Renal cortex interstitium (tissue), 11 donors: ENCODE results near the gene ROBO3. TPM values are rescaled to one million over a fixed set of nuclear protein-coding genes. Genes with fewer than 3 reads are reported as not detected.

Experiments used
- DNase-seq, 11 donors: peaks; one replicate each; pipeline ENCODE4 v3.0.0-alpha.2; 2013; ENCODE audit warnings: low read depth in 9 of 11, low spot score in 4 of 11; ENCODE audit errors: extremely low read depth in 1 of 11
- polyA plus RNA-seq, 3 donors: library from polyadenylated mRNA; unstranded; fragments of 120-200 nt; gene quantifications; one replicate each; pipeline ENCODE4 v1.2.1, GENCODE V29; 2013; ENCODE audit not compliant: insufficient read length in 3 of 3

The ROBO3 gene
- polyA plus RNA-seq, 3 donors: 18.6 to 34.6 (median 22.7) TPM

DNA sequence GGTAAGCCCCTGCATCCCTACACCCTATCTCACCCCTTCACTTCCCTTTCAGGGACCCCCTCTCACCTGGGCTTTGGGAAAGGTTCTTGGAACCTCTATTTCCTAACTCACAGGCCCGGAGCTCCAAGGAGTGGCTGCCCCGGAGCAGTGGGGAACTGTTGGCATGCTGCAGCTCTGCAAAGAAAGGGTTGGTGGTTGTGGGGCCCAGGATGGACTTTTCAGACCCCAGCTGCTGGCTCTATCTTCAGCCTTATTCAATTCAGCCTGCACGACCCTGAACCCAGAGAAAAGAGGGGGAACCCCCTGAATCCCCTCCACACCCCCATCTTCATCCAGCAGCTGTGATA is 22.4 kb downstream of the ROBO3 start:
- DNase-seq: no peak

DNA sequence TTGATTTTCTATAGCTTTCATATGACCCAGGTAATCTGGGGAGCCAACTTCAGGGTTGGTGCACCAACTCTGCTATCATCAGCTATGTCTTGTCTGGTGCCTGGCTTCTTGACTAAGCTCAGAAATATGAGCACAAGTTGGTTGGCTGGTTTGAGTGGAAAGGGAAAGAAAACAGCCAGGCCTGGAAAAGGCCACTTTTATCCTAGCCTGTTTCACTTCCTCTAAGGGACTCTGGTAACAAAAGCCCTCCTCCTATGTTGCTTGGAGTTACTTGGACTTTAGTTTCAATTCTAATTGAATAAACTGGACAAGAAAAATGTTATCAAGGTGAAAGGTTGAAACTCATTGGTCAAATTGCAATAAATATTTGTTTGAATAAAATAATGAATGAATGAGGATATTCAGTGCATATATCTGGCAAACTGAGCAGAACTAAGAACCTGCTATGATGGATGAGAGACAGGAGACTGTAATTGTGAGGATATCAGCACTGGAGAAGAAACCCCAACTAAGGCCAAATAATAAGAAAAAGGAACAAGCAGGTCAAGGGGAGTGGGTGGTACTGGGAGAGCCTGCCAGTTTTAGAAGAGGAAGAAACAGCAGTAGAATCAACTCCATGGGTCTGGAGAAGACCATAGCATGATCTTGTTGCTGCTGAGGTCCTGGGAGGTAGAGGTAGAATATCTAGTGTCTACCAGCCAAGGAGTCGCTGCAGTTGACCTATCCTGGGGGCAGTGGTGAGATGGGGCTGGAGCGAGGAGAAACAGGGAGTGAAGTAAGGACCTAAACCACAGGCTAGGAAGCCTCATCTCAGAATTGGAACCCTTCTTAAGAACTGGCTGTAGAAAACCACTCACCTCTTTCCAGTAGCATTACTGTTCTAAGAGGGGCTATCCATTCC is 24.2 kb downstream of the ROBO3 start:
- no peak for DNase-seq

DNA sequence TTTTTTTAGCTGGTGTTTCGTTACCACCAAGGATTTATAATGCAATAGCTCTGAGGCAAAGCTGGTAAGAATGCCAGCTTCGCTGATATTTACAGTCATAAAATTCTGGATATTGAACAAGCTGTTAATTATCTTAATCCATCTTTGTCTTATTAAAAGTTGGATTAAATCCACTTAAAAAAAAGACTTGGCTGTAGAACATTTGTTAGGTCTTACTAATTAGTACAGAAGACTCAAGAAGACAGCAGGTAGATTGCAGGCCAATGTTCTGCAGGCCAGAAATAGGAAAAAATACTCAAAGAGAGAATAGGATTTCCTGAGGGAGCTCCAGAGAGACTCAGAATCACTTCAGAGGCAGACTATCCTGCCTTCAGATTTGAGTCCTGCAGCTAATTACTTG is 24.9 kb downstream of the ROBO3 start:
- DNase-seq: no peak

GRCh38 chr11:124890683-124891372 is 25.6 kb downstream of the ROBO3 start:
- DNase-seq: no peak

- no peak for DNase-seq
These were observed 26.2 kb downstream of the ROBO3 start for GRCh38 chr11:124891373-124891861.

- DNase-seq: no peak
These were observed 26.9 kb downstream of the ROBO3 start for GRCh38 chr11:124892146-124892545.

GRCh38 chr11:124892750-124893454 is 27.7 kb downstream of the ROBO3 start:
- no peak for DNase-seq

DNA sequence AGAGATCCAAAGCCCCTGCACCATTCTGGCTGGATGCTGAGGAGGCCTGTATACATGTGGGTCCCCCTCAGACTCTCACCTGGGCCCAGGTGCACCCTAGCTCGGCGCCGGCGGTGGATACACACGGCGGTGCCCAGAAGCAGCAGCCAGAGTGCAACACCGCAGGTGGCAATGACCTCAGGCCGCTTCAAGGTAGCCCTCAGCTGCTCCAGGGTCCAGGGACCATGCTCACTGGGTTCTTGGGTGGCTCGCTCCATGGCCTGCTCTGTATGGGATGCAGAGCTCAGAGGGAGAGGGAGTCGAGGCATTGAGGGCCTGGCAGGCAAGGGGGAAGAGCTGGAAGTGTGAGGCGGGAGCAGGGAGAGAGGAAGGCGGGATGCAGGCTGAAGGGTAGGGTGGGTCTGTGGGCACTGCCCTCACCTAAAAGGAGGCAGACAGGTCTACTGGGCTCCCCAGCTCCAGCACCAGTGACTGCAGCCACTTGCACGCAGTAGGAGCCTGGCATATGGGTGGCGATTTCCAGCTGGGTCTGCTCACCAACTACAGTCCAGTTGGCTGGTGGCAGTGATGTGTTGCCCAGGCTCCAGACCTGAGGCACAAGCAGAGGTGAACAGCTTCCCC is 28.7 kb downstream of the ROBO3 start:
- no peak for DNase-seq

- DNase-seq: no peak
These were observed 29.6 kb downstream of the ROBO3 start for GRCh38 chr11:124894606-124895430.

DNA sequence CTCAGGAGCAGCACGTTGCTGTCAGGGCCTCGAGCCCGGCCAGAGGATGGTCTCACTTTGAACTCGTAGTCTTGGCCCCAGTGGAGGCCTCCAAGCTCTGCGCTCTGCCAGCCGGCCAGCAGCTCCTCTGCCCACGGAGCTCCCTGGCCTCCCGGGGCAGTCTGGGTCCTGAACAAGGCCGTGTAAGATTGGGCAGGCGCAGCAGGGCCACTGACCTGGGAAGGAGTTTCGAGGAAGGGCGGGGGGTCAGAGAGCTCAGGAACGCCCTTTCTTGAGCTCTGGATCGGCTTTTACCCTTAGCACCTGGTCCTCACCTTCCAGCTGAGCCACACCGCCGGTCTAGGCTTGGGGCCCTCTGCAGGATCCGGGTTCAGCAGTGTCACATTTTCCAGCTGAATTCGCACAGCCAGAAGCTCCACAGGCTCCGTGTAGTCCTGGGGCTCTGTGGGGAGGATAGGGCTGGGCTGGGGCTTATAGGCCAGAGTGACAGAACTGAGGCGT is 30.3 kb downstream of the ROBO3 start:
- no peak for DNase-seq

GRCh38 chr11:124896071-124896750 is 31.0 kb downstream of the ROBO3 start:
- DNase-seq: no peak

- no peak for DNase-seq
These were observed 31.7 kb downstream of the ROBO3 start for GRCh38 chr11:124896821-124897391.

DNA sequence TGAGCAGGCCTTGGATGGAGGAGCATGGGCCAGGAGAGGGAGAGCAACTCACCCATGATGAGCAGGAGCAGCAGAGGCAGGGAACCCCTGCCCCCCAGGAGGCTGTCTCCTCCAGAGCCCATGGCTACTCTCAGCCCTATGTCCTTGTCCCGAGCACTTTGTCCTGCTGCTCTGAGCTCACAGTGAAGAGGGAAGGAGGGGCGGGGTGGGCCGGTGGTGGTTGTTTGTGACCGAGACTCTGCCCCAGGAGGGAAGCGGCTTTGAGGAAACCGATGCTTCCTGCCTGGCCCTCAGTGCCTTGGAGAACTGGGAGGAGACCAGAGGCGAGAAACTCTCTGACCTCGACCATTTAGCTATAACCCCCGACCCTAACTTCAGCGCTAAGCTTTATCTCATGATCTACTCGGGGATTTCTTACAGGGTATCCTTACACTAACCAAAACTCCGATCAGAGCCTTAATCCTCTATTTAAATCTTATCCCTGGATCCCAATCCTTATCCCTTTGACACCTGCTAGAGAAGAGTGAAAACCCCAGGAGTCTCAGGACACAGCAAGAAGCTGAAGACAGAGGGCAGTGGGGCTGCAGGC is 32.5 kb downstream of the ROBO3 start, which contains the start of gene ROBO4:
Gene ROBO4, minus strand, starts transcription at position 192 of the 589 bp plus-strand sequence. Its CDS starts 70 bp downstream, at position 122.
- no peak for DNase-seq

DNA sequence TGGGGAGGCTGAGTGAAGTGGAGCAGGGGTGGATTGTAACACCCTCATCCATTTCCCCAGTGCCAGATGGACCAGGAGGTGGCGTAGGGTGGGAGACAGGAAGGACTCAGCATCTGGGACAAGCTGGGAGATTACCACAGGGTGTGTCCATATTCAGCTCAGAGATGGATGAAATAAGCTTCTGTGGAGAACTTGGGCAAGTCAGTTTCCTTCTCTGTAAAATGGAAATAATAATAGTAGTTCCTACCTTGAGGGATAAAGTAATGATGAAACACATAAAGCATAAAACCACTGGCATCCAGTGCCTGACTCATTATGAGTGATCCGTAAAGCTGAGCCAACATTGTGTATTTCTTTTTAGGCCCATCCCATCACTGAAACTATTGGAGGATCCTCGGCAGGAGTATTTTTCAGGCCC is 33.0 kb downstream of the ROBO3 start:
- DNase-seq: no peak

DNA sequence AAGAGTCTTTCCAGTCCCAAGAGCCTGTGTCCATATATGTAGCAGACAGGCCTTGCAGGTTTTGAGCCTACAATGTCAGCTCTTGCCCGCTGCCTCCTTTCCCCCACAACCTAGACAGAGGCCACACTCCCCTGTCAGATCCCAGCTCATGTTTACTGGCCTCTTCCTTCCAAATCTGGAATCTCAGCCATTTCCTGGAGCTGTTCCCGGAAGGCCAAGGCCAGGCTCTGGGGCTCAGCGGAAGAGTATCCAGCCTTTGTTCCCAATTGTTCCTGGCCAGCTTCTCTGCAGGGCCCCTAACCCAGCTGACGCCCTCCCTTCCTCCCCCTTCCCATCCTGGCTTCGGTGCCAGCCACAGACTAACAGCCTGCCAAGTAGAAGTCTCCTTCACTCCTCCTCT is 33.5 kb downstream of the ROBO3 start:
- no peak for DNase-seq

DNA sequence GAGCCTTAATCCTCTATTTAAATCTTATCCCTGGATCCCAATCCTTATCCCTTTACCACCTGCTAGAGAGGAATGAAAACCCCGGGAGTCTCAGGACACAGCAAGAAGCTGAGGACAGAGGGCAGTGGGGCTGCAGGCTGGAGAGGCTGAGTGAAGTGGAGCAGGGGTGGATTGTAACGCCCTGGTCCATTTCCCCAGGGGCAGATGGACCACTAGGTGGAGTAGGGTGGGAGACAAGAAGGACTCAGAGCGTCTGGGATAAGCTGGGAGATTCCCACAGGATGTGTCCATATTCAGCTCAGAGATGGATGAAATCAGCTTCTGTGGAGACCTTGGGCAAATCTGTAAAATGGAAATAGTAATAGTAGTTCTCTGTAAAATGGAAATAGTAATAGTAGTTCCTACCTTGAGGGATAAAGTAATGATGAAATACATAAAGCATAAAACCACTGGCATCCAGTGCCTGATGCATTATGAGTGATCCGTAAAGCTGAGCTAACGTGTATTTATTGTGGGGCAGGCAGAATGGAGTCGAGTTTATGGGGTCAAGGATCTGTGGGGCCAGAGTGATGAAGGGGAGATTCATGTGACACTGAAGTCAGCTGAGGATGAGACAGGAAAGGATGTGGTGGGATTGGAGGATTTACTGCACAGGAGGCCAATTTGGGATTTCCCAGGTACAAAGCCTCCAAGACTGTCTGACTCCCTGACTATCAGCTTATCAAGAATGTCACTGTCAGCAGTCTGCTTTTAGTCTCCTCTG is 34.3 kb downstream of the ROBO3 start:
- no peak for DNase-seq
